Measurements from ENCODE around the gene KRTAP9-2. TPM values are rescaled to one million over a fixed set of nuclear protein-coding genes. Genes with fewer than 3 reads are reported as not detected.

Gene KRTAP9-2
- total RNA-seq, 1 donor from 2014 or later, result not detected

DNA sequence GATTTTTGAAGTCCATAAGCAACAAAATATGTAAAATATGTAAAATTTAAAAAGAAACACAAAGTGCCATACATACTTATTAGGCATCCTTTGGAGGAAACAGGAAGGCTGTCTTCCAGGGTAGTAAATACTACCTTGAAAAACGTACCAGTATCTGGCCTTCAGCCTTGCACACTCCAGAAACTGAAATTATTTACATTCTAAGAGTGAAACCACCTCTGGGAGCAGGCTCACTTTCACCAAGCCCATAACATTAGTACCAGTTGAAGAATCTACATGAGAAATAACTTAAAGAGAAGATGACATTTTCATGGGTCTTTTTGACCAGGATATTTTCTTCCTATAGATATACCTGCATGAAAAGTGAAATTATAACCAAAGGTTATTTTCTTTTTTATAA, 30.4 kb upstream of the KRTAP9-2 start:
- no peak for DNase-seq
- no peaks in the 10 kb centered on the region for H3K4me1 Mint-ChIP-seq (ENCODE audit: low read depth, unreplicated experiment)
- TF ChIP-seq, protein P1, sequence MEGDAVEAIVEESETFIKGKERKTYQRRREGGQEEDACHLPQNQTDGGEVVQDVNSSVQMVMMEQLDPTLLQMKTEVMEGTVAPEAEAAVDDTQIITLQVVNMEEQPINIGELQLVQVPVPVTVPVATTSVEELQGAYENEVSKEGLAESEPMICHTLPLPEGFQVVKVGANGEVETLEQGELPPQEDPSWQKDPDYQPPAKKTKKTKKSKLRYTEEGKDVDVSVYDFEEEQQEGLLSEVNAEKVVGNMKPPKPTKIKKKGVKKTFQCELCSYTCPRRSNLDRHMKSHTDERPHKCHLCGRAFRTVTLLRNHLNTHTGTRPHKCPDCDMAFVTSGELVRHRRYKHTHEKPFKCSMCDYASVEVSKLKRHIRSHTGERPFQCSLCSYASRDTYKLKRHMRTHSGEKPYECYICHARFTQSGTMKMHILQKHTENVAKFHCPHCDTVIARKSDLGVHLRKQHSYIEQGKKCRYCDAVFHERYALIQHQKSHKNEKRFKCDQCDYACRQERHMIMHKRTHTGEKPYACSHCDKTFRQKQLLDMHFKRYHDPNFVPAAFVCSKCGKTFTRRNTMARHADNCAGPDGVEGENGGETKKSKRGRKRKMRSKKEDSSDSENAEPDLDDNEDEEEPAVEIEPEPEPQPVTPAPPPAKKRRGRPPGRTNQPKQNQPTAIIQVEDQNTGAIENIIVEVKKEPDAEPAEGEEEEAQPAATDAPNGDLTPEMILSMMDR (IDR thresholded peaks at IDR 0.05; ENCODE audit: partially characterized antibody, unreplicated experiment), result no peak
- H3K36me3 Mint-ChIP-seq (ENCODE audit: unreplicated experiment), result peaks cover 5% of the 10 kb centered on the region
- peaks cover 2% of the 10 kb centered on the region for H3K27me3 Mint-ChIP-seq (ENCODE audit: unreplicated experiment)
- H3K9me3 Mint-ChIP-seq (ENCODE audit: unreplicated experiment), result peaks cover 4% of the 10 kb centered on the region
- no peak overlapping the region for H3K27ac Mint-ChIP-seq (ENCODE audit: unreplicated experiment)
- H3K4me3 Mint-ChIP-seq (ENCODE audit: unreplicated experiment), result no peak overlapping the region

- Mint-ChIP-seq H3K4me1 (ENCODE audit: low read depth, unreplicated experiment) (no peaks in the 10 kb centered on the region), H3K4me3 (ENCODE audit: unreplicated experiment) (no peak overlapping the region), H3K36me3 (ENCODE audit: unreplicated experiment) (peaks cover 5% of the 10 kb centered on the region), H3K27me3 (ENCODE audit: unreplicated experiment) (no peaks in the 10 kb centered on the region), H3K9me3 (ENCODE audit: unreplicated experiment) (peaks cover 4% of the 10 kb centered on the region), H3K27ac (ENCODE audit: unreplicated experiment) (no peak overlapping the region)
- no peak for DNase-seq
- TF ChIP-seq, protein P1 (IDR thresholded peaks at IDR 0.05; ENCODE audit: partially characterized antibody, unreplicated experiment), result no peak
These were observed 26.9 kb upstream of the KRTAP9-2 start for GRCh38 chr17:41199421-41200078.

- Mint-ChIP-seq H3K4me3 (ENCODE audit: unreplicated experiment) (no peak overlapping the region), H3K27me3 (ENCODE audit: unreplicated experiment) (peaks cover 6% of the 10 kb centered on the region), H3K4me1 (ENCODE audit: low read depth, unreplicated experiment) (peaks cover 2% of the 10 kb centered on the region), H3K36me3 (ENCODE audit: unreplicated experiment) (no peaks in the 10 kb centered on the region), H3K27ac (ENCODE audit: unreplicated experiment) (no peak overlapping the region), H3K9me3 (ENCODE audit: unreplicated experiment) (peaks cover 3% of the 10 kb centered on the region)
- DNase-seq, result no peak
- TF ChIP-seq, protein P1 (IDR thresholded peaks at IDR 0.05; ENCODE audit: partially characterized antibody, unreplicated experiment), result no peak
These were observed 14.5 kb upstream of the KRTAP9-2 start for GRCh38 chr17:41211845-41212466.

GRCh38 chr17:41212524-41213169, 13.8 kb upstream of the KRTAP9-2 start:
- H3K9me3 Mint-ChIP-seq (ENCODE audit: unreplicated experiment), result peaks cover 3% of the 10 kb centered on the region
- peaks cover 6% of the 10 kb centered on the region for H3K27me3 Mint-ChIP-seq (ENCODE audit: unreplicated experiment)
- DNase-seq, result peak; percentile 17
- peak overlapping the region; percentile 12 for H3K27ac Mint-ChIP-seq (ENCODE audit: unreplicated experiment)
- TF ChIP-seq, protein P1 (IDR thresholded peaks at IDR 0.05; ENCODE audit: partially characterized antibody, unreplicated experiment), result no peak
- no peaks in the 10 kb centered on the region for H3K36me3 Mint-ChIP-seq (ENCODE audit: unreplicated experiment)
- H3K4me3 Mint-ChIP-seq (ENCODE audit: unreplicated experiment), result no peak overlapping the region
- peaks cover 2% of the 10 kb centered on the region for H3K4me1 Mint-ChIP-seq (ENCODE audit: low read depth, unreplicated experiment)

GRCh38 chr17:41215681-41216080, 10.8 kb upstream of the KRTAP9-2 start:
- peaks cover 6% of the 10 kb centered on the region for H3K27me3 Mint-ChIP-seq (ENCODE audit: unreplicated experiment)

More at GRCh38 chr17:41215681-41216080, 10.8 kb upstream of the KRTAP9-2 start:
- Mint-ChIP-seq H3K27ac (ENCODE audit: unreplicated experiment) (no peak overlapping the region), H3K4me1 (ENCODE audit: low read depth, unreplicated experiment) (peaks cover 2% of the 10 kb centered on the region), H3K4me3 (ENCODE audit: unreplicated experiment) (no peak overlapping the region), H3K9me3 (ENCODE audit: unreplicated experiment) (peaks cover 1% of the 10 kb centered on the region), H3K36me3 (ENCODE audit: unreplicated experiment) (no peaks in the 10 kb centered on the region)
- DNase-seq, result no peak
- TF ChIP-seq, protein P1 (IDR thresholded peaks at IDR 0.05; ENCODE audit: partially characterized antibody, unreplicated experiment), result no peak

All from glutamatergic neuron (in vitro differentiated cells).